IMR-90 (cell line): ENCODE results near the gene AMD1.

ENCODE experiments used
- CTCF ChIP-seq: conservative IDR thresholded peaks from 2 replicates; pipeline ENCODE4 v1.5.1; 2012; ENCODE audit warnings: mild to moderate bottlenecking, low read depth, low read length, improper control_type of control experiment
- POLR2A ChIP-seq: IDR thresholded peaks from 2 replicates; pipeline ENCODE4 v1.6.1; 2012; ENCODE audit warnings: mild to moderate bottlenecking, low read depth, low read length

GRCh38 chr6:110900028-110900598 is 25.5 kb downstream of the AMD1 start:
- TF ChIP-seq CTCF (no peak), POLR2A (no peak)
